HepG2 (cell line): Measurements from ENCODE around the gene DDR1. TPM values are rescaled to one million over a fixed set of nuclear protein-coding genes. Genes with fewer than 3 reads are reported as not detected.

Experiments
- HNRNPLL ChIP-seq: fragments of 200-400 bp; formaldehyde crosslinking; IDR thresholded peaks from 2 replicates; pipeline ENCODE4 v1.6.1; 2017; ENCODE audit warnings: mild to moderate bottlenecking, low read depth, low read length; ENCODE audit not compliant: poor library complexity, severe bottlenecking
- KLF9 ChIP-seq: IDR thresholded peaks from 2 replicates; pipeline ENCODE4 v1.6.1; 2016; ENCODE audit warnings: low read depth
- POGZ ChIP-seq: sonication (generic); formaldehyde crosslinking; IDR thresholded peaks from 2 replicates; pipeline ENCODE4 v1.4.0; 2020; ENCODE audit warnings: mild to moderate bottlenecking, missing genetic modification reagents
- ZHX2 ChIP-seq, 2 experiments: sonication (generic) in 1 of 2; formaldehyde crosslinking in 1 of 2; IDR thresholded peaks; 2 replicates each; pipeline versions ENCODE4 v1.6.1 to v1.9.0; 2014 to 2022; ENCODE audit warnings: antibody characterized with exemption in 1 of 2, borderline replicate concordance in 1 of 2, inconsistent platforms in 1 of 2, low read depth in 1 of 2, missing genetic modification reagents in 1 of 2
- ZNF138 ChIP-seq: sonication (generic); formaldehyde crosslinking; IDR thresholded peaks from 2 replicates; pipeline ENCODE4 v1.5.0; 2020; ENCODE audit warnings: mild to moderate bottlenecking, low read depth, missing genetic modification reagents
- polyA plus RNA-seq, 8 experiments: library from polyadenylated mRNA; depleted of rRNA in 3 of 8; stranded (reverse) in 7 of 8; unstranded in 1 of 8; fragments of >200 nt; fragmentation: Illumina TruSeq in 4 of 8; extraction: Trizol in 4 of 8; gene quantifications; 2 replicates each; pipeline versions ENCODE4 v1.2.1 to v1.2.3, GENCODE V29; 2011 to 2016; ENCODE audit warnings: low read depth in 4 of 8, missing spikeins in 1 of 8, mixed read lengths in 1 of 8; ENCODE audit not compliant: insufficient read depth in 1 of 8
- total RNA-seq, 5 experiments: library from RNA; depleted of rRNA; stranded (reverse); fragments of >200 nt; fragmentation: Illumina TruSeq; extraction: Trizol; gene quantifications; 2 replicates each; pipeline ENCODE4 v1.2.3, GENCODE V29; 2016; ENCODE audit warnings: low read depth in 1 of 5
- TF ChIP-seq, protein P1 (sequence below): sonication (generic); formaldehyde crosslinking; IDR thresholded peaks from 2 replicates; pipeline ENCODE4 v1.4.0; 2020; ENCODE audit warnings: low read depth, mild to moderate bottlenecking, missing genetic modification reagents
- TF ChIP-seq, protein P2 (sequence below): sonication (generic); formaldehyde crosslinking; IDR thresholded peaks from 2 replicates; pipeline ENCODE4 v1.9.0; 2021; ENCODE audit warnings: missing genetic modification reagents, mild to moderate bottlenecking, borderline replicate concordance

Gene DDR1
- total and polyA plus RNA-seq, 2 of the 13 experiments (the other 11 are each of a cell fraction or from before 2014, with no cell fraction given) = 16.7 to 20.2 TPM

DNA sequence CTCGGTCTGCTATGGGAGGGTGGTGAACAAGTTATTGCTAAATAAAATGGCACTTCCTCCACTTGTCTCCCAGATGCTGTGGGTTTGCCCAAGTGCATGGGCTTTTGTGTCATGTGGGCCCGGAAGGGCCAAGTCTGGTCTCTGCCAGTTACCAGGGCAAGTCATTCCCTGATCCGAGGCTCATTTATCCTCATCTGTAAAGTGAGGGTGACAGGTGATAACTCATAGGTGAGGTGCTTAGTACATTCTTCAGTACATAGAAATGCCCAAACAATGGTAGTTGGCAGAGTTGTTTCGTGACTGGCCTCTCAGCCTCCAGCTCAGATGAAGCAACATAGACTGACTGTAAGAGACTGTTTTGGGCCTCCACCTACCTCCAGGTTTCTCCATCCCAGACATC, 54.4 kb downstream of the DDR1 start (continued):
- TF ChIP-seq, protein P1, sequence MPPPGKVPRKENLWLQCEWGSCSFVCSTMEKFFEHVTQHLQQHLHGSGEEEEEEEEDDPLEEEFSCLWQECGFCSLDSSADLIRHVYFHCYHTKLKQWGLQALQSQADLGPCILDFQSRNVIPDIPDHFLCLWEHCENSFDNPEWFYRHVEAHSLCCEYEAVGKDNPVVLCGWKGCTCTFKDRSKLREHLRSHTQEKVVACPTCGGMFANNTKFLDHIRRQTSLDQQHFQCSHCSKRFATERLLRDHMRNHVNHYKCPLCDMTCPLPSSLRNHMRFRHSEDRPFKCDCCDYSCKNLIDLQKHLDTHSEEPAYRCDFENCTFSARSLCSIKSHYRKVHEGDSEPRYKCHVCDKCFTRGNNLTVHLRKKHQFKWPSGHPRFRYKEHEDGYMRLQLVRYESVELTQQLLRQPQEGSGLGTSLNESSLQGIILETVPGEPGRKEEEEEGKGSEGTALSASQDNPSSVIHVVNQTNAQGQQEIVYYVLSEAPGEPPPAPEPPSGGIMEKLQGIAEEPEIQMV (CRISPR knock-in tag) = no peak
- no peak for TF ChIP-seq KLF9 (CRISPR knock-in tag)
- no peak for TF ChIP-seq ZHX2 (IDR thresholded peaks at IDR 0.05; ENCODE audit: low read depth)
- TF ChIP-seq ZHX2 (CRISPR knock-in tag; IDR thresholded peaks at IDR 0.05; ENCODE audit: borderline replicate concordance) = no peak
- no peak for TF ChIP-seq HNRNPLL
- TF ChIP-seq, protein P2, sequence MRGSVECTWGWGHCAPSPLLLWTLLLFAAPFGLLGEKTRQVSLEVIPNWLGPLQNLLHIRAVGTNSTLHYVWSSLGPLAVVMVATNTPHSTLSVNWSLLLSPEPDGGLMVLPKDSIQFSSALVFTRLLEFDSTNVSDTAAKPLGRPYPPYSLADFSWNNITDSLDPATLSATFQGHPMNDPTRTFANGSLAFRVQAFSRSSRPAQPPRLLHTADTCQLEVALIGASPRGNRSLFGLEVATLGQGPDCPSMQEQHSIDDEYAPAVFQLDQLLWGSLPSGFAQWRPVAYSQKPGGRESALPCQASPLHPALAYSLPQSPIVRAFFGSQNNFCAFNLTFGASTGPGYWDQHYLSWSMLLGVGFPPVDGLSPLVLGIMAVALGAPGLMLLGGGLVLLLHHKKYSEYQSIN (CRISPR knock-in tag) = no peak
- no peak for TF ChIP-seq POGZ (CRISPR knock-in tag)
- no peak for TF ChIP-seq ZNF138
